IMR-90 (cell line): ENCODE measurements around the gene CEBPB. TPM values are rescaled to one million over a fixed set of nuclear protein-coding genes. Genes with fewer than 3 reads are reported as not detected.

Source experiments
- ELK1 ChIP-seq: fragments of 150-350 bp; IDR thresholded peaks from 2 replicates; pipeline ENCODE4 v1.6.1; 2016; ENCODE audit warnings: low read depth, mild to moderate bottlenecking, low read length, moderate library complexity, borderline replicate concordance
- MAFK ChIP-seq: IDR thresholded peaks from 2 replicates; pipeline ENCODE4 v1.6.1; 2012; ENCODE audit warnings: low read depth, low read length, improper control_type of control experiment
- RFX5 ChIP-seq: IDR thresholded peaks from 2 replicates; pipeline ENCODE4 v1.8.0; 2012; ENCODE audit warnings: low read depth, mild to moderate bottlenecking, low read length, moderate library complexity
- polyA plus RNA-seq, 3 experiments: library from polyadenylated mRNA; depleted of rRNA; stranded (reverse); fragments of >200 nt; gene quantifications; 2 replicates each; pipeline ENCODE4 v1.2.3, GENCODE V29; 2012; ENCODE audit warnings: low replicate concordance in 1 of 3
- total RNA-seq: library from RNA; depleted of rRNA; stranded (reverse); fragments of >200 nt; gene quantifications from 2 replicates; pipeline ENCODE4 v1.2.3, GENCODE V29; 2012

Gene CEBPB
- total and polyA plus RNA-seq, 2 of the 4 experiments (the other 2 are of a cell fraction) = 3.4 to 17.4 TPM

GRCh38 chr20:50223039-50224005 is 32.7 kb downstream of the CEBPB start (continued):
- TF ChIP-seq ELK1 (no peak), MAFK (no peak), RFX5 (no peak)
